Ovary (tissue), 9 donors: ENCODE data around the gene DBH. TPM values are rescaled to one million over a fixed set of nuclear protein-coding genes. Genes with fewer than 3 reads are reported as not detected.

Experiments used
- DNase-seq, 5 donors: peaks; one replicate each; pipeline ENCODE4 v3.0.0-alpha.2; 2019 to 2020
- H3K27ac ChIP-seq, 2 donors: fragments of 200-600 bp; one replicate each; pipeline versions ENCODE4 v1.5.1 to v1.8.0; 2019 to 2022
- H3K27me3 ChIP-seq: fragments of 200-600 bp; one replicate; pipeline ENCODE4 v1.8.0; 2022
- H3K36me3 ChIP-seq: fragments of 200-600 bp; sonication (generic); one replicate; pipeline ENCODE4 v1.5.1; 2019
- H3K4me1 ChIP-seq: one replicate; pipeline ENCODE4 v1.8.1; 2013; ENCODE audit warnings: mild to moderate bottlenecking, moderate library complexity; ENCODE audit not compliant: insufficient read depth
- H3K4me3 ChIP-seq: fragments of 200-600 bp; sonication (generic); one replicate; pipeline ENCODE4 v1.5.1; 2017
- H3K9me3 ChIP-seq, 2 donors: fragments of 200-600 bp in 1 of 2; sonication (generic) in 1 of 2; one replicate each; pipeline versions ENCODE4 v1.5.1 to v1.8.1; 2013 to 2019; ENCODE audit warnings: mild to moderate bottlenecking in 1 of 2, moderate library complexity in 1 of 2
- CTCF ChIP-seq, 3 donors: fragments of 450-650 bp in 2 of 3; fragments of 200-600 bp in 1 of 3; IDR thresholded peaks; one replicate each; pipeline versions ENCODE4 v1.5.1 to v1.8.0; 2016 to 2022; ENCODE audit warnings: antibody characterized with exemption in 3 of 3, mild to moderate bottlenecking in 1 of 3
- EP300 ChIP-seq: sonication (generic); formaldehyde crosslinking; IDR thresholded peaks from one replicate; pipeline ENCODE4 v1.6.1; 2017; ENCODE audit warnings: antibody characterized with exemption
- POLR2A ChIP-seq: fragments of 450-650 bp; IDR thresholded peaks from one replicate; pipeline ENCODE4 v1.6.1; 2017; ENCODE audit warnings: antibody characterized with exemption, mild to moderate bottlenecking, moderate library complexity
- WGBS, 3 donors: extraction: QIAGEN DNeasy Blood & Tissue Kit in 1 of 3; methylation state at CpG; one replicate each; pipeline versions ENCODE4 v1.1.5 to v1.1.7; 2013 to 2017; 5-methylcytosine and 5-hydroxymethylcytosine counted together
- intact Hi-C, 4 donors: fragments of 100-400 bp; cut with DNase I; formaldehyde crosslinking; loops; one replicate each; pipeline versions ENCODE4 v1.11.0 to v1.15.1; 2022 to 2023
- polyA plus RNA-seq, 2 donors: library from polyadenylated mRNA; stranded (reverse); fragments of 200-250 nt in 1 of 2; fragments of 350-450 nt in 1 of 2; fragmentation: Illumina TruSeq in 1 of 2; extraction: RNeasy Lipid Tissue Mini Kit (QIAGEN cat#74804) in 1 of 2; gene quantifications; one replicate each; pipeline ENCODE4 v1.2.3, GENCODE V29; 2013 to 2014
- total RNA-seq, 7 donors: library from RNA; depleted of rRNA in 2 of 7; stranded (reverse); fragments of >200 nt in 2 of 7; fragmentation: NEBNext Ultra II Directional in 3 of 7; extraction: Animal tissue kit (Norgen Biotek cat#: 25700) in 3 of 7; gene quantifications; one replicate each; pipeline versions ENCODE4 v1.1.0 to v1.2.4, GENCODE V29; 2016 to 2023
- donor health status: DM: no; HTN: no; CAD: no; lungs with moderate emphysema.
- donor health status: DM: no; HTN: no; CAD: no.
- donor health status: Bipolar disorder and iron deficiency.
- donor health status: DM: yes; HTN: yes; CAD: no.
- donor health status: DM: no; HTN: no; CAD: no.
- donor health status: DM: yes; HTN: yes; CAD: no.

Gene DBH
- total and polyA plus RNA-seq, 9 donors = 0.28 TPM; not detected in 8

- Histone ChIP-seq H3K27me3 (no peaks in the 10 kb centered on the region), H3K9me3 (peaks cover 0 to 8% of the 10 kb centered on the region in 2 donors), H3K4me3 (no peak overlapping the region), H3K36me3 (no peaks in the 10 kb centered on the region), H3K4me1 (no peaks in the 10 kb centered on the region), H3K27ac (no peak overlapping the region)
- WGBS, 3 donors = 69 to 73% (median 70%) methylated on average over 3 of the region's 3 CpGs
- intact Hi-C loops = no loop called here
- TF ChIP-seq EP300 (no peak), POLR2A (no peak), CTCF (IDR thresholded peaks at IDR 0.05) (no peak)
- DNase-seq = no peak
Measured at GRCh38 chr9:133627341-133627740, 8.8 kb upstream of the DBH start.

GRCh38 chr9:133628766-133629165, 7.4 kb upstream of the DBH start:
- intact Hi-C loops = no loop called here
- no peak for DNase-seq
- peaks cover 0 to 8% of the 10 kb centered on the region in 2 donors for H3K9me3 ChIP-seq
- 74 to 79% (median 74%) methylated on average over 8 of the region's 8 CpGs for WGBS, 3 donors
- H3K4me1 ChIP-seq = no peaks in the 10 kb centered on the region
- no peak overlapping the region for H3K4me3 ChIP-seq
- TF ChIP-seq EP300 (no peak), POLR2A (no peak), CTCF (IDR thresholded peaks at IDR 0.05) (no peak)
- H3K27ac ChIP-seq = no peak overlapping the region
- no peaks in the 10 kb centered on the region for H3K36me3 ChIP-seq
- H3K27me3 ChIP-seq = no peaks in the 10 kb centered on the region

GRCh38 chr9:133629221-133630110, 6.7 kb upstream of the DBH start:
- H3K36me3 ChIP-seq = no peaks in the 10 kb centered on the region
- H3K4me1 ChIP-seq = no peaks in the 10 kb centered on the region
- TF ChIP-seq EP300 (no peak), CTCF (IDR thresholded peaks at IDR 0.05) (no peak), POLR2A (no peak)
- 87 to 89% (median 87%) methylated on average over 23 of the region's 23 CpGs for WGBS, 3 donors
- no peak overlapping the region for H3K4me3 ChIP-seq
- intact Hi-C loops = no loop called here
- no peaks in the 10 kb centered on the region for H3K27me3 ChIP-seq
- H3K9me3 ChIP-seq = peaks cover 0 to 8% of the 10 kb centered on the region in 2 donors
- no peak for DNase-seq
- H3K27ac ChIP-seq = no peak overlapping the region

- Histone ChIP-seq H3K27ac (no peak overlapping the region), H3K36me3 (no peaks in the 10 kb centered on the region), H3K4me1 (no peaks in the 10 kb centered on the region), H3K9me3 (no peaks in the 10 kb centered on the region), H3K4me3 (no peak overlapping the region), H3K27me3 (no peaks in the 10 kb centered on the region)
- 92 to 97% (median 93%) methylated on average over 12 of the region's 12 CpGs for WGBS, 3 donors
- no peak for DNase-seq
- TF ChIP-seq EP300 (no peak), POLR2A (no peak), CTCF (IDR thresholded peaks at IDR 0.05) (no peak)
- intact Hi-C loops = no loop called here
Measured at GRCh38 chr9:133631111-133631510, 5.1 kb upstream of the DBH start.
